Measurements from ENCODE around the gene SRRM2. TPM values are rescaled to one million over a fixed set of nuclear protein-coding genes. Genes with fewer than 3 reads are reported as not detected.

SRRM2 gene
- total and polyA plus RNA-seq, 8 donors = 142 to 2,165 (median 655) TPM

DNA sequence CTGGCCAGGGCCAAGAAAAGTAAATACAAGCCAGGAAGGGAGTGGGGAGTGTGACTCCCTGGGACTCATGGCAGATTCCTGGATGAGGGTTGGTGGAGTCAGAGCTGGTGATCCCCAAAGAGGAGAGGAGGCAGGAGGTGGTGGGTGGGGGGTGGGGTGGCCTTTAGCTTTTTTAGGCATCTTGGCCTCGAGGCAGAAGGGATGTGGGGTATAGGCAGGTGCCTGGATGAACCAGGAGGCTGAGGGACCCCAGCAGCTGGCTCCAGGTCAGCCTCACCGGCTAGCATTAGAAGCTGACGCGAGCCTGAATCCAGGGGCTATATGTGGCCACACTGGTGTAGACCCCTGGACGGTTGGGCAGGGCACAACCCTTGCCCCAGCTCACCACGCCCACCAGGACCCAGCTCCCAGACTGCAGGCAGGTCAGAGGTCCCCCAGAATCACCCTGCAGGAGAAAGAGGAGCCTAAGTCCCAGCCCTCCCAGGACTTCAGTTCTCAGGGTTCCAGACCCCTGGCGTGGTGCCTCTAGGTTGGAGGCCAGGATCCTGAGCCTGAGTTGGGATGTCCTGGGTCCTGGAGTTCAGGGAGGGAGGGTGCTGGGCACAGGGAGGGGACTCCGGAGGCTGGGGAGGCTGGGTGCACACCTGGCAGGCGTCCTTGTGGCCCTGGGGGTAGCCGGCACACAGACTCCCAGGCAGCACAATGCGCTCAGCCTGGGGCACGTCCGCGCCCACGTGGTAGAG lies 32.1 kb downstream of the SRRM2 start:
- Histone ChIP-seq H3K4me3 (peak overlapping the region; percentile 37 to 49 (median 39)), H3K27ac (no peak overlapping the region)

GRCh38 chr16:2785101-2785991 lies 32.9 kb downstream of the SRRM2 start:
- no peak overlapping the region for H3K27ac ChIP-seq
- intact Hi-C loops (cut with DNase I; ENCODE audit: low total_unique reads) = loop anchor here (10.0 kb wide), 1 partner anchor 79 kb away; no protein-coding TSS in a partner anchor
- WGBS, 5 donors = 12 to 16% (median 15%) methylated on average over 40 to 79 of the region's 79 CpGs
- H3K36me3 ChIP-seq = no peaks in the 10 kb centered on the region
- DNase-seq = peak in 1 of 2 donors; percentile 72
- no peaks in the 10 kb centered on the region for H3K9me3 ChIP-seq
- peak overlapping the region; percentile 37 to 49 (median 39) for H3K4me3 ChIP-seq
- peaks cover 10 to 67% (median 33%) of the 10 kb centered on the region in 3 donors for H3K27me3 ChIP-seq
- H3K4me1 ChIP-seq = peaks cover 12 to 25% (median 15%) of the 10 kb centered on the region in 4 donors
- TF ChIP-seq POLR2A (IDR thresholded peaks at IDR 0.05) = no peak

More for the DNA sequence above, 32.1 kb downstream of the SRRM2 start:
- H3K27me3 ChIP-seq = peaks cover 10 to 59% (median 33%) of the 10 kb centered on the region in 3 donors
- WGBS, 5 donors = 49 to 100% (median 52%) methylated on average over 1 to 15 of the region's 15 CpGs
- H3K4me1 ChIP-seq = peaks cover 12 to 25% (median 16%) of the 10 kb centered on the region in 4 donors
- no peak for TF ChIP-seq EP300 (IDR thresholded peaks at IDR 0.05)
- TF ChIP-seq POLR2AphosphoS5 (IDR thresholded peaks at IDR 0.05) = no peak
- TF ChIP-seq, protein P1, sequence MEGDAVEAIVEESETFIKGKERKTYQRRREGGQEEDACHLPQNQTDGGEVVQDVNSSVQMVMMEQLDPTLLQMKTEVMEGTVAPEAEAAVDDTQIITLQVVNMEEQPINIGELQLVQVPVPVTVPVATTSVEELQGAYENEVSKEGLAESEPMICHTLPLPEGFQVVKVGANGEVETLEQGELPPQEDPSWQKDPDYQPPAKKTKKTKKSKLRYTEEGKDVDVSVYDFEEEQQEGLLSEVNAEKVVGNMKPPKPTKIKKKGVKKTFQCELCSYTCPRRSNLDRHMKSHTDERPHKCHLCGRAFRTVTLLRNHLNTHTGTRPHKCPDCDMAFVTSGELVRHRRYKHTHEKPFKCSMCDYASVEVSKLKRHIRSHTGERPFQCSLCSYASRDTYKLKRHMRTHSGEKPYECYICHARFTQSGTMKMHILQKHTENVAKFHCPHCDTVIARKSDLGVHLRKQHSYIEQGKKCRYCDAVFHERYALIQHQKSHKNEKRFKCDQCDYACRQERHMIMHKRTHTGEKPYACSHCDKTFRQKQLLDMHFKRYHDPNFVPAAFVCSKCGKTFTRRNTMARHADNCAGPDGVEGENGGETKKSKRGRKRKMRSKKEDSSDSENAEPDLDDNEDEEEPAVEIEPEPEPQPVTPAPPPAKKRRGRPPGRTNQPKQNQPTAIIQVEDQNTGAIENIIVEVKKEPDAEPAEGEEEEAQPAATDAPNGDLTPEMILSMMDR (IDR thresholded peaks at IDR 0.05) = no peak
- no peak for TF ChIP-seq POLR2A (IDR thresholded peaks at IDR 0.05)
- H3K36me3 ChIP-seq = no peaks in the 10 kb centered on the region
- DNase-seq = no peak
- no peaks in the 10 kb centered on the region for H3K9me3 ChIP-seq
- intact Hi-C loops (cut with DNase I; ENCODE audit: low total_unique reads) = loop anchor here (10.0 kb wide), 1 partner anchor 80 kb away; no protein-coding TSS in a partner anchor

DNA sequence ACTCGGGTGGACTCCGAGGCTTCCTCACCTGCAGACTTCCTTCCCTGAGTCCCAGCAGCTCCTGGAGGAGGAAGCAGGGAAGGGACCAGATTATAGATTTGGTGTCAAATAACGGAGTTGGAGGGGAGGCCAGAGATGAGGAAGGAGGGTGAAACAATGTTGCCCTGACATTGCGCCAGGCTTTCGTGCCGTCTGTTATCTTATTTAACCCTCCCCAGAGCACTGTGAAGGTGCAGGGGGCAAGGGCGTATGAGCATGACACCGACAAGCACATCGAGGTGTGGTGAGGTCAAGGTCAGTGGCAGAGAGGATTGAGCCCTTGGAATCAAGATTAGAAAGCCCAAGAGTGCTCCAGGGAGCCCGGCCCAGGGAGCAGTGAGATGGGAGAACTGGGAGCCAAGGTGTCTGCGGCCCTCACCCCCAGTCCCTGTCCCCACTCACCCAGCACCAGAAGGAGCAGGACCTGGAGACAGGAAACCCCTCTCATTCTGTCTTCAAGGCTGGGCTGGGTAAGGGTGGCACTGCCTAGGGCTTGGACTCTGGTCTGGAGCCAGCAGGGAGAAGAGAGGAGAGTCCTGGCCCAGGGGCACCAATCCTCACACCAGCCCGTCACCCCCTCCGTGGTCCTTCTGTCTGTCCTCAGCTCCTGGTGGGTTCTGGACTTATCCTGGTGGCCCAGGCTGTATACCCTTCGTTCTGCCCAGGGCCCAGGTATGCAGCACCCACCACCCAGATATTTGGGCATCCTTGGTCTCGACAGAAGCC lies 33.8 kb downstream of the SRRM2 start:
- Histone ChIP-seq H3K4me1 (peaks cover 12 to 25% (median 15%) of the 10 kb centered on the region in 4 donors), H3K36me3 (no peaks in the 10 kb centered on the region), H3K4me3 (peak overlapping the region in 1 of 4 donors; percentile 49), H3K27me3 (peaks cover 10 to 76% (median 33%) of the 10 kb centered on the region in 3 donors), H3K9me3 (no peaks in the 10 kb centered on the region), H3K27ac (no peak overlapping the region)
- DNase-seq = no peak
- TF ChIP-seq EP300 (IDR thresholded peaks at IDR 0.05) (no peak), POLR2A (IDR thresholded peaks at IDR 0.05) (no peak), POLR2AphosphoS5 (IDR thresholded peaks at IDR 0.05) (no peak)
- TF ChIP-seq, protein P1 (IDR thresholded peaks at IDR 0.05) = no peak
- intact Hi-C loops (cut with DNase I; ENCODE audit: low total_unique reads) = loop anchor here (10.0 kb wide), 1 partner anchor 79 kb away; no protein-coding TSS in a partner anchor
- 45 to 52% (median 50%) methylated on average over 14 to 15 of the region's 15 CpGs for WGBS, 5 donors

- Histone ChIP-seq H3K27me3 (peaks cover 10 to 82% (median 33%) of the 10 kb centered on the region in 3 donors), H3K4me1 (peaks cover 12 to 25% (median 15%) of the 10 kb centered on the region in 4 donors), H3K36me3 (no peaks in the 10 kb centered on the region), H3K9me3 (no peaks in the 10 kb centered on the region), H3K27ac (no peak overlapping the region), H3K4me3 (no peak overlapping the region)
- intact Hi-C loops (cut with DNase I; ENCODE audit: low total_unique reads) = loop anchor here (10.0 kb wide), 1 partner anchor 78 kb away; no protein-coding TSS in a partner anchor
- 49 to 72% (median 54%) methylated on average over 3 of the region's 3 CpGs for WGBS, 5 donors
- TF ChIP-seq POLR2A (IDR thresholded peaks at IDR 0.05) (no peak), EP300 (IDR thresholded peaks at IDR 0.05) (no peak), POLR2AphosphoS5 (IDR thresholded peaks at IDR 0.05) (no peak)
- TF ChIP-seq, protein P1 (IDR thresholded peaks at IDR 0.05) = no peak
- DNase-seq = no peak
Measured at GRCh38 chr16:2786826-2787151, 34.4 kb downstream of the SRRM2 start.

Measured in stomach (tissue), 9 donors.